ENCODE measurements around the gene RASGEF1C. TPM values are rescaled to one million over a fixed set of nuclear protein-coding genes. Genes with fewer than 3 reads are reported as not detected.

The RASGEF1C gene
- total and polyA plus RNA-seq, 2 of the 13 experiments (the other 11 are each of a cell fraction or from before 2014, with no cell fraction given), result not detected

- in situ Hi-C loops (cut with HindIII; ENCODE audit: extremely low pct_ligation_motif_present, low pct_unique_long_range_greater_than_20kb) (loop anchor here (25.0 kb wide), 1 partner anchor 318 kb away; no protein-coding TSS in a partner anchor), intact Hi-C loops (cut with micrococcal nuclease; ENCODE audit: unreplicated experiment) (no loop called here)
- H3K27ac ChIP-seq (ENCODE audit: extremely low read length, insufficient read depth, low read length), result no peak overlapping the region
- ChIA-PET POLR2A (no interaction called here), CTCF (ENCODE audit: low intra/inter-chr PET ratio, low total read pairs) (no interaction called here)
- no peak overlapping the region for H3K9ac ChIP-seq (ENCODE audit: insufficient read depth, low read depth, low read length)
- DNase-seq (ENCODE audit: low spot score) (no peak), FAIRE-seq (no peak), ATAC-seq (no peak)
- no peaks in the 10 kb centered on the region for H3K79me2 ChIP-seq (ENCODE audit: insufficient read depth, low read length)
- no TSS peak for BruUV-seq (replicated peaks)
- peaks cover 30% of the 10 kb centered on the region for H3K4me1 ChIP-seq (ENCODE audit: insufficient read depth, low read length)
- no peaks in the 10 kb centered on the region for H3K36me3 ChIP-seq (replicated peaks in 1 of 2; ENCODE audit: control insufficient read depth in 1 of 2, insufficient read depth in 2 of 2, low read length in 2 of 2)
- no peak overlapping the region for H3K4me2 ChIP-seq (ENCODE audit: low read depth, low read length)
- H3K9me3 ChIP-seq (ENCODE audit: low read length), result no peaks in the 10 kb centered on the region
- no peaks in the 10 kb centered on the region for H4K20me1 ChIP-seq (ENCODE audit: insufficient read depth, low read length)
- H3K27me3 ChIP-seq (ENCODE audit: control insufficient read depth in 1 of 2, insufficient read depth in 2 of 2, low read length in 2 of 2), result peaks cover 5 to 46% of the 10 kb centered on the region in 2 experiments; a peak in 3 of 5 replicates
- 50% methylated on average over 8 of the region's 14 CpGs for WGBS (ENCODE audit: low lambda C conversion rate)
- no peak overlapping the region for H3K4me3 ChIP-seq (replicated peaks in 1 of 3; ENCODE audit: insufficient read depth in 1 of 3, low read depth in 2 of 3, low read length in 3 of 3)
- H2AFZ ChIP-seq (ENCODE audit: low read length), result no peak overlapping the region
- TF ChIP-seq ZBTB10 (CRISPR knock-in tag; IDR thresholded peaks at IDR 0.05; ENCODE audit: borderline replicate concordance) (no peak), CENPBD1 (CRISPR knock-in tag; IDR thresholded peaks at IDR 0.05; ENCODE audit: borderline replicate concordance, low read depth) (no peak), ZKSCAN8 (CRISPR knock-in tag; IDR thresholded peaks at IDR 0.05; ENCODE audit: borderline replicate concordance) (no peak), E2F1 (CRISPR knock-in tag; IDR thresholded peaks at IDR 0.05) (no peak), BCL6 (CRISPR knock-in tag; IDR thresholded peaks at IDR 0.05) (no peak), CEBPZ (IDR thresholded peaks at IDR 0.05; ENCODE audit: low read length) (no peak), THYN1 (CRISPR knock-in tag; IDR thresholded peaks at IDR 0.05; ENCODE audit: borderline replicate concordance, low read depth) (no peak), PATZ1 (CRISPR knock-in tag; IDR thresholded peaks at IDR 0.05) (no peak), ZNF331 (CRISPR knock-in tag; IDR thresholded peaks at IDR 0.05) (no peak), ZFP1 (CRISPR knock-in tag; IDR thresholded peaks at IDR 0.05) (no peak), ZNF839 (CRISPR knock-in tag; IDR thresholded peaks at IDR 0.05; ENCODE audit: borderline replicate concordance) (no peak), DNMT3B (CRISPR knock-in tag; conservative IDR thresholded peaks at IDR 0.05) (no peak)
Observed at GRCh38 chr5:180079702-180080466, 129.1 kb downstream of the RASGEF1C start.
